ENCODE measurements around the gene RYR3. TPM values are rescaled to one million over a fixed set of nuclear protein-coding genes. Genes with fewer than 3 reads are reported as not detected.

Gene RYR3
- total RNA-seq, 1 donor from 2014 or later, result 0.61 TPM

DNA sequence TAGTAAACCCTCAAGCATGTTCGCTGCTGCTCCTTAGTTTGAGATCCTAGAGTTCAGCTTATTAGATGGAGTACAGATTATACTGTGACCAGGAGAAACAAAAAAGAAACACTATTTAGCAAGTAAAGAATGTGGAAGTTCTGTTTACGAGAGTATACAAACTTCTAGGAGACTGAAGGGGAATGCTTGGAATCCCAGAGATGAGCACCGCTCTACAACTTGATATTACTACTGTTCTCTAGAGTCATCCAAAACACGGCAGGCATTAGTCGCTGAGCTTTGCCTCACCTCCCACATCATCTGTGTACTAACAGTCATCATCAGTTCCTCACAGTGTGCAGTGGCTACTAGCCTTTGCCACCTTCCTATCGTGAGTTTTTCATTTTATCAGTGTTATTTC is 536.1 kb downstream of the RYR3 start:
- no peaks in the 10 kb centered on the region for H3K27me3 ChIP-seq
- no peak overlapping the region for H3K4me3 ChIP-seq
- H3K9me3 ChIP-seq, result no peaks in the 10 kb centered on the region
- DNase-seq (no peak), ATAC-seq (no peak)
- TF ChIP-seq, protein P1, sequence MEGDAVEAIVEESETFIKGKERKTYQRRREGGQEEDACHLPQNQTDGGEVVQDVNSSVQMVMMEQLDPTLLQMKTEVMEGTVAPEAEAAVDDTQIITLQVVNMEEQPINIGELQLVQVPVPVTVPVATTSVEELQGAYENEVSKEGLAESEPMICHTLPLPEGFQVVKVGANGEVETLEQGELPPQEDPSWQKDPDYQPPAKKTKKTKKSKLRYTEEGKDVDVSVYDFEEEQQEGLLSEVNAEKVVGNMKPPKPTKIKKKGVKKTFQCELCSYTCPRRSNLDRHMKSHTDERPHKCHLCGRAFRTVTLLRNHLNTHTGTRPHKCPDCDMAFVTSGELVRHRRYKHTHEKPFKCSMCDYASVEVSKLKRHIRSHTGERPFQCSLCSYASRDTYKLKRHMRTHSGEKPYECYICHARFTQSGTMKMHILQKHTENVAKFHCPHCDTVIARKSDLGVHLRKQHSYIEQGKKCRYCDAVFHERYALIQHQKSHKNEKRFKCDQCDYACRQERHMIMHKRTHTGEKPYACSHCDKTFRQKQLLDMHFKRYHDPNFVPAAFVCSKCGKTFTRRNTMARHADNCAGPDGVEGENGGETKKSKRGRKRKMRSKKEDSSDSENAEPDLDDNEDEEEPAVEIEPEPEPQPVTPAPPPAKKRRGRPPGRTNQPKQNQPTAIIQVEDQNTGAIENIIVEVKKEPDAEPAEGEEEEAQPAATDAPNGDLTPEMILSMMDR (IDR thresholded peaks at IDR 0.05), result no peak
- H3K4me1 ChIP-seq, result no peaks in the 10 kb centered on the region
- H3K36me3 ChIP-seq, result no peaks in the 10 kb centered on the region
- intact Hi-C loops (cut with DNase I), result no loop called here
- no peak overlapping the region for H3K27ac ChIP-seq

DNA sequence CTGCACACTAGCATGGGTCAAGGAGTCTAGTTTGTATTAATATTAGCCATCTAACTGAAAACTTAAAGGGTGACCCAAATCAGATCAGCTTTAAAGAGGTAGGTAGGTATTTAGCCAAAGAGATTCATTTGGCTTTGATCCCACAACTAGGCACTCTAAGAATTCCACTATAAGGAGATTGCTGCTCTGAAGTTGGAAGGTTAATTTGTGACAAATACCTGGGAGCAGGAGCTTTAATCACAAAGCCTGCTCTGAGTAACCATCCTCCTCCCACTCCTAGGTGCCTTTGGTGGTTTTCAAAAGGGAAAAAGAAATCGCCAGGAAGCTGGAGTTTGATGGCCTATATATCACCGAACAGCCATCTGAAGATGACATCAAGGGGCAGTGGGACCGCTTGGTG is 537.2 kb downstream of the RYR3 start:
- TF ChIP-seq, protein P1 (IDR thresholded peaks at IDR 0.05), result no peak

DNA sequence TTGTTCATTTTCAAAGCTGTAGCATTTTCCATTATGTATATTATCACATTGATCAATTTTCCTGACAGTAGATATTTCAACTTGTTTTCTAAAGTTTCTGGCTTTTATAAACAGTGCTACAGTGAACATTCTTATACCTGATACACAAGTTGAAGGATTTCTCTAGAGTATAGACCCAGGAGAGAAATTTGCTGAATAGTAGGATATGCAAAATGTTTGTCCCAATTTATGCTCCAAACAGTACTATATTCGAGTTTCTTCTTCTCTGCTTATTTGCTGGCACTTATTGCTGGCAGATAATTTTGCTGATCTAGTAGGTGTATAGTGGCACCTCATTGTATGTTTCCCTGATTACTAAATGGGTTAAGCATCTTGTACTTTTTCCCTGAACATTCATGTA is 540.3 kb downstream of the RYR3 start:
- H3K27ac ChIP-seq, result no peak overlapping the region
- DNase-seq (no peak), ATAC-seq (no peak)
- no peaks in the 10 kb centered on the region for H3K36me3 ChIP-seq
- TF ChIP-seq, protein P1 (IDR thresholded peaks at IDR 0.05), result no peak
- no peaks in the 10 kb centered on the region for H3K27me3 ChIP-seq
- H3K4me1 ChIP-seq, result no peaks in the 10 kb centered on the region
- H3K4me3 ChIP-seq, result no peak overlapping the region
- intact Hi-C loops (cut with DNase I), result no loop called here
- H3K9me3 ChIP-seq, result no peaks in the 10 kb centered on the region

More for the DNA sequence above, 537.2 kb downstream of the RYR3 start:
- H3K4me1 ChIP-seq, result no peaks in the 10 kb centered on the region
- DNase-seq (no peak), ATAC-seq (no peak)
- H3K9me3 ChIP-seq, result no peaks in the 10 kb centered on the region
- H3K27me3 ChIP-seq, result no peaks in the 10 kb centered on the region
- H3K27ac ChIP-seq, result no peak overlapping the region
- intact Hi-C loops (cut with DNase I), result no loop called here
- H3K36me3 ChIP-seq, result no peaks in the 10 kb centered on the region
- no peak overlapping the region for H3K4me3 ChIP-seq

DNA sequence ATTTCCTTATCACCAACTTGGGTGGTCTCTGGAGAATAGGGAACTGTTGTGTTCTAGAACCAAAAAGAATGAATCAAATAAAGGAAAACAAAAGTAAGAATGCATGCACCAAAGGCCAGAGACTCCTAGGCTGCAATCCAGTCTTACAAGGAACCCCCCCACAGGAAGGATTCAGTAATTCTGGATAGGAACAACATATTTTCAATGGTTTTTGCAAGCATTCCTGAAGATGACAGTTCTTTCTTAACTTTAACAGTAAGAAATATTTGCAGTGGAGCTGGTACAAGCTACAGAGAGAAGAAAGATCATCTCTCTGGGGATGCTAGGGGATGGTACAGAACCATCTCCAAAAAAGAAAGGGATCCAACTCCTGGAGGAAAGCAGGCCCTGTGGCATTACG is 541.3 kb downstream of the RYR3 start:
- TF ChIP-seq, protein P1 (IDR thresholded peaks at IDR 0.05), result no peak
- Histone ChIP-seq H3K27me3 (no peaks in the 10 kb centered on the region), H3K4me1 (no peaks in the 10 kb centered on the region), H3K9me3 (no peaks in the 10 kb centered on the region), H3K36me3 (no peaks in the 10 kb centered on the region), H3K4me3 (no peak overlapping the region), H3K27ac (no peak overlapping the region)
- DNase-seq (no peak), ATAC-seq (no peak)
- intact Hi-C loops (cut with DNase I), result no loop called here

DNA sequence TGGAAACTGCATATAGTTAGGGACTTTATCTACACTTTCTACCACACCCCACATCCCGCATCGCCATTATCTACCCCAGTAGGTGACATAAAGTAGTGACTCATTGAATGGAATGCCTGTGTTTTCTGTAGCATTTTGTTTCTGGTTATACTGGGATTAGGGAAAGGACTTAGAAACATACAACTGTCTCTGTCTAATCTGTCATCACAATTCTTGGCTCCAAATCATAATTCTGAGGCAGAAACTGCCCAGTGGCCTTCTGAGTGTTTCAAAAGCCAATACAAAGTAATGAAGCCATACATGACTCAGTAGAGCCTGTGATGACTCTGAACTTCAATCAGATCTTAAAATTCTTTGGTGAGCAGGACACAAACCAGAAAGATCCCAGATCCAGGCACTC is 541.8 kb downstream of the RYR3 start:
- TF ChIP-seq, protein P1 (IDR thresholded peaks at IDR 0.05), result no peak
- intact Hi-C loops (cut with DNase I), result no loop called here
- ATAC-seq (no peak), DNase-seq (no peak)
- no peaks in the 10 kb centered on the region for H3K4me1 ChIP-seq
- no peaks in the 10 kb centered on the region for H3K9me3 ChIP-seq
- H3K4me3 ChIP-seq, result no peak overlapping the region
- H3K27ac ChIP-seq, result no peak overlapping the region
- H3K36me3 ChIP-seq, result no peaks in the 10 kb centered on the region
- no peaks in the 10 kb centered on the region for H3K27me3 ChIP-seq

DNA sequence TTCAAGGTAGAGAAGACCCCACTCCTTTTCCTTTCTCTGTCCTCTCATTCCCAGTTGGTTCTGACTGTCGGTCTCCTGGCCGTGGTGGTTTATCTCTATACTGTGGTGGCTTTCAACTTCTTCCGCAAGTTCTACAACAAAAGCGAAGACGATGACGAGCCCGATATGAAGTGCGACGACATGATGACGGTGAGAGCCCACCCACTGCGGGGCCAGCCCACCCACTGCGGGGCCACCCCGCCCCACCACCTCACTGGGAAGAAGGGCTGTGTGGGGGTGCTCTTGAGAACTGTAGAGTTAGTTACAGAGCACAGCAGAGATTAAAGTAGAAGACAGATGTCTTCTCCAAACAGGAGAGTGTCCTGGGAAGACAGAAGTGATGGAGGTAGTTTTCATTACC is 547.0 kb downstream of the RYR3 start:
- intact Hi-C loops (cut with DNase I), result no loop called here
- Histone ChIP-seq H3K36me3 (no peaks in the 10 kb centered on the region), H3K9me3 (no peaks in the 10 kb centered on the region), H3K27ac (no peak overlapping the region), H3K27me3 (no peaks in the 10 kb centered on the region), H3K4me1 (no peaks in the 10 kb centered on the region), H3K4me3 (no peak overlapping the region)
- TF ChIP-seq, protein P1 (IDR thresholded peaks at IDR 0.05), result no peak
- DNase-seq (no peak), ATAC-seq (peak; percentile 36)

Data from upper lobe of right lung (tissue), 1 donor.